Ovary (tissue), 9 donors: Measurements from ENCODE around the gene CUL9. TPM values are rescaled to one million over a fixed set of nuclear protein-coding genes. Genes with fewer than 3 reads are reported as not detected.

ENCODE experiments used
- DNase-seq, 5 donors: peaks; one replicate each; pipeline ENCODE4 v3.0.0-alpha.2; 2019 to 2020
- H3K27ac ChIP-seq, 2 donors: fragments of 200-600 bp; one replicate each; pipeline versions ENCODE4 v1.5.1 to v1.8.0; 2019 to 2022
- H3K27me3 ChIP-seq: fragments of 200-600 bp; one replicate; pipeline ENCODE4 v1.8.0; 2022
- H3K36me3 ChIP-seq: fragments of 200-600 bp; sonication (generic); one replicate; pipeline ENCODE4 v1.5.1; 2019
- H3K4me1 ChIP-seq: one replicate; pipeline ENCODE4 v1.8.1; 2013; ENCODE audit warnings: mild to moderate bottlenecking, moderate library complexity; ENCODE audit not compliant: insufficient read depth
- H3K4me3 ChIP-seq: fragments of 200-600 bp; sonication (generic); one replicate; pipeline ENCODE4 v1.5.1; 2017
- H3K9me3 ChIP-seq, 2 donors: fragments of 200-600 bp in 1 of 2; sonication (generic) in 1 of 2; one replicate each; pipeline versions ENCODE4 v1.5.1 to v1.8.1; 2013 to 2019; ENCODE audit warnings: mild to moderate bottlenecking in 1 of 2, moderate library complexity in 1 of 2
- EP300 ChIP-seq: sonication (generic); formaldehyde crosslinking; IDR thresholded peaks from one replicate; pipeline ENCODE4 v1.6.1; 2017; ENCODE audit warnings: antibody characterized with exemption
- POLR2A ChIP-seq: fragments of 450-650 bp; IDR thresholded peaks from one replicate; pipeline ENCODE4 v1.6.1; 2017; ENCODE audit warnings: antibody characterized with exemption, mild to moderate bottlenecking, moderate library complexity
- WGBS, 3 donors: extraction: QIAGEN DNeasy Blood & Tissue Kit in 1 of 3; methylation state at CpG; one replicate each; pipeline versions ENCODE4 v1.1.5 to v1.1.7; 2013 to 2017; 5-methylcytosine and 5-hydroxymethylcytosine counted together
- intact Hi-C, 4 donors: fragments of 100-400 bp; cut with DNase I; formaldehyde crosslinking; loops; one replicate each; pipeline versions ENCODE4 v1.11.0 to v1.15.1; 2022 to 2023
- polyA plus RNA-seq, 2 donors: library from polyadenylated mRNA; stranded (reverse); fragments of 200-250 nt in 1 of 2; fragments of 350-450 nt in 1 of 2; fragmentation: Illumina TruSeq in 1 of 2; extraction: RNeasy Lipid Tissue Mini Kit (QIAGEN cat#74804) in 1 of 2; gene quantifications; one replicate each; pipeline ENCODE4 v1.2.3, GENCODE V29; 2013 to 2014
- total RNA-seq, 7 donors: library from RNA; depleted of rRNA in 2 of 7; stranded (reverse); fragments of >200 nt in 2 of 7; fragmentation: NEBNext Ultra II Directional in 3 of 7; extraction: Animal tissue kit (Norgen Biotek cat#: 25700) in 3 of 7; gene quantifications; one replicate each; pipeline versions ENCODE4 v1.1.0 to v1.2.4, GENCODE V29; 2016 to 2023
- TF ChIP-seq, protein P1 (sequence below), 3 donors: fragments of 450-650 bp in 2 of 3; fragments of 200-600 bp in 1 of 3; IDR thresholded peaks; one replicate each; pipeline versions ENCODE4 v1.5.1 to v1.8.0; 2016 to 2022; ENCODE audit warnings: antibody characterized with exemption in 3 of 3, mild to moderate bottlenecking in 1 of 3
- donor health status: DM: no; HTN: no; CAD: no; lungs with moderate emphysema.
- donor health status: DM: no; HTN: no; CAD: no.
- donor health status: Bipolar disorder and iron deficiency.
- donor health status: DM: yes; HTN: yes; CAD: no.
- donor health status: DM: no; HTN: no; CAD: no.
- donor health status: DM: yes; HTN: yes; CAD: no.

The CUL9 gene
- total and polyA plus RNA-seq, 9 donors: 15.9 to 44.5 (median 30.0) TPM

DNA sequence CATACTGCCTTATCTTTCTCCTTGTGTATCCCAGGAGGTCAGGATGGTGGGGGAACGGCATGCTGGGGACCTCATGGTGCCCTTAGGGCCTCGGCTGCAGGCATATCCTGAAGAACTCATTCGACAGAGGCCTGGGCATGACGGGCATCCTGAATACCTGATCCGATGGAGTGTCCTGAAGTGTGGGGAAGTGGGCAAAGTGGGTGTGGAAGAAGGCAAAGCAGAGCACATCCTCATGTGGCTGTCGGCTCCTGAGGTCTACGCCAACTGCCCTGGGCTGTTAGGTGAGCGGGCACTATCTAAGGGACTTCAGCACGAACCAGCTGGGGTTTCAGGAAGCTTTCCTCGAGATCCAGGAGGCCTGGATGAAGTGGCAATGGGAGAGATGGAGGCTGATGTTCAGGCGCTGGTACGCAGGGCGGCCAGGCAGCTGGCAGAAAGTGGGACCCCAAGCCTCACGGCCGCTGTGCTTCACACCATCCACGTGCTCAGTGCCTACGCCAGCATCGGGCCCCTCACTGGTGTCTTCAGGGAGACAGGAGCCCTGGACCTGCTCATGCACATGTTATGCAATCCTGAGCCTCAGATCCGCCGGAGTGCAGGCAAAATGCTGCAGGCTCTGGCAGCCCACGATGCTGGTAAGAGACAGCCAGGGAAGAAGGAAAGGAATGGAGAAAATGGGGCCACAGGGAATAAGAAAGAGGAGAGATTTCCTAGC lies 2.4 kb downstream of the CUL9 start:
- Histone ChIP-seq H3K4me1 (peaks cover 2% of the 10 kb centered on the region), H3K4me3 (no peak overlapping the region), H3K9me3 (no peaks in the 10 kb centered on the region), H3K27me3 (no peaks in the 10 kb centered on the region), H3K27ac (no peak overlapping the region), H3K36me3 (no peaks in the 10 kb centered on the region)
- WGBS, 3 donors: 85 to 91% (median 87%) methylated on average over 21 of the region's 21 CpGs
- TF ChIP-seq POLR2A: no peak
- TF ChIP-seq, protein P1, sequence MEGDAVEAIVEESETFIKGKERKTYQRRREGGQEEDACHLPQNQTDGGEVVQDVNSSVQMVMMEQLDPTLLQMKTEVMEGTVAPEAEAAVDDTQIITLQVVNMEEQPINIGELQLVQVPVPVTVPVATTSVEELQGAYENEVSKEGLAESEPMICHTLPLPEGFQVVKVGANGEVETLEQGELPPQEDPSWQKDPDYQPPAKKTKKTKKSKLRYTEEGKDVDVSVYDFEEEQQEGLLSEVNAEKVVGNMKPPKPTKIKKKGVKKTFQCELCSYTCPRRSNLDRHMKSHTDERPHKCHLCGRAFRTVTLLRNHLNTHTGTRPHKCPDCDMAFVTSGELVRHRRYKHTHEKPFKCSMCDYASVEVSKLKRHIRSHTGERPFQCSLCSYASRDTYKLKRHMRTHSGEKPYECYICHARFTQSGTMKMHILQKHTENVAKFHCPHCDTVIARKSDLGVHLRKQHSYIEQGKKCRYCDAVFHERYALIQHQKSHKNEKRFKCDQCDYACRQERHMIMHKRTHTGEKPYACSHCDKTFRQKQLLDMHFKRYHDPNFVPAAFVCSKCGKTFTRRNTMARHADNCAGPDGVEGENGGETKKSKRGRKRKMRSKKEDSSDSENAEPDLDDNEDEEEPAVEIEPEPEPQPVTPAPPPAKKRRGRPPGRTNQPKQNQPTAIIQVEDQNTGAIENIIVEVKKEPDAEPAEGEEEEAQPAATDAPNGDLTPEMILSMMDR (IDR thresholded peaks at IDR 0.05): no peak
- TF ChIP-seq EP300: no peak
- DNase-seq: no peak
- intact Hi-C loops: no loop called here

DNA sequence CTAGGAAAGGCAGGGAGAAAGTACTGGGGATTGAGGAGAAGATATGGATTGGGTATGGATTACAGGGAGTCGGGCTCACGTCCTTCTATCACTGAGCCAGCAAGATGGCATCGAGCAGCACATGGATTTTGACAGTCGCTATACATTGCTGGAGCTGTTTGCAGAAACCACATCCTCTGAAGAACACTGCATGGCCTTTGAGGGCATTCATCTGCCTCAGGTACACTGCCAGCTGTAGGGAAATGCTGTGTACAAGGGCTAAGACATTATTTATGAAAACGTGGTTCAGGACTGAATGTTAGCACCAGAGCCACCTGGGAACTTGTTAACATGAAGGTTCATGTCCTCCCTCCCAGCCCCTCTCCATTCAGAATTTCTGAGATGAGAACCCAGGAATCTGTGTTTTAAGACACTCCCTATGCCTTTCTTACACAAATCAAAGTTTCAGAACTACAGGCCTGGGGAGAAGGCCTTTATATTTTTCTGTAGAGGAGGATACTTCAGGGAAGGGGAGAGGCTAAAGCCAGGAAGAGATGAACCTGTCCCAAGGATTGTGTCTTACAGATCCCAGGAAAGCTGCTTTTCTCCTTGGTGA lies 3.5 kb downstream of the CUL9 start:
- DNase-seq: no peak
- Histone ChIP-seq H3K4me3 (no peak overlapping the region), H3K27ac (no peak overlapping the region), H3K9me3 (no peaks in the 10 kb centered on the region), H3K36me3 (no peaks in the 10 kb centered on the region), H3K4me1 (peaks cover 2% of the 10 kb centered on the region), H3K27me3 (no peaks in the 10 kb centered on the region)
- intact Hi-C loops: no loop called here
- WGBS, 3 donors: 76 to 79% (median 76%) methylated on average over 5 of the region's 5 CpGs
- TF ChIP-seq, protein P1 (IDR thresholded peaks at IDR 0.05): no peak
- TF ChIP-seq EP300 (no peak), POLR2A (no peak)

DNA sequence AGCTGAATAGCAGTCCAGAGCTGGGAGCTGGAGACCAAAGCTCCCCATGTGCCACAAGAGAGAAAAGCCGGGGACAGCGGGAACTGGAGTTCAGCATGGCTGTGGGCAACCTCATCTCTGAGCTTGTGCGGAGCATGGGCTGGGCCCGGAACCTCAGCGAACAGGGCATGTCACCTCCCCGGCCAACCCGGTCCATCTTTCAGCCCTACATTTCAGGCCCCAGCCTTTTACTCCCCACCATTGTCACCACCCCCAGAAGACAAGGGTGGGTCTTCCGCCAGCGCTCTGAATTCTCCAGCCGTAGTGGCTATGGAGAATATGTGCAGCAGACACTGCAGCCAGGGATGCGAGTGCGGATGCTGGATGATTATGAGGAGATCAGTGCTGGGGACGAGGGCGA lies 4.0 kb downstream of the CUL9 start:
- H3K9me3 ChIP-seq: no peaks in the 10 kb centered on the region
- H3K36me3 ChIP-seq: no peaks in the 10 kb centered on the region
- peak in 2 of 5 donors; percentile 21 to 34 for DNase-seq
- no peak for TF ChIP-seq EP300
- TF ChIP-seq, protein P1 (IDR thresholded peaks at IDR 0.05): no peak
- no peak for TF ChIP-seq POLR2A
- 94 to 96% (median 95%) methylated on average over 14 of the region's 14 CpGs for WGBS, 3 donors
- no peak overlapping the region for H3K4me3 ChIP-seq
- peaks cover 2% of the 10 kb centered on the region for H3K4me1 ChIP-seq
- intact Hi-C loops: no loop called here
- H3K27me3 ChIP-seq: no peaks in the 10 kb centered on the region
- H3K27ac ChIP-seq: no peak overlapping the region

DNA sequence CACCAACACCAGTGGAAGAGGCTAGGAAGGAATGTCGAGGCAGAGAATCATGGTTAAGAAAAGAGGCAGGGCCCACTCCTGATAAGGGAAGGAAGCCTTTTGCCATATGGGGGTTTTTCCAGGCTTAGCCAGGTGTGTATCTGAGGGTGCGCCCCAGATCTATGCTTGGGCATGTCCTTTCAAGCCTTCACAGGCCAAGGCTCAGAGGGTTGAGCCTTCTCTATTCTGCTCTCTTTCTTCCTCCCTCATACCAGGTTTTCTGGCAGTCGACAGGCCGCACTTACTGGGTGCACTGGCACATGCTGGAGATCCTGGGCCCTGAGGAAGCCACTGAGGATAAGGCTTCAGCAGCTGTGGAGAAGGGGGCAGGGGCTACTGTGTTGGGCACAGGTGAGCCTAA lies 4.7 kb downstream of the CUL9 start:
- Histone ChIP-seq H3K27ac (no peak overlapping the region), H3K36me3 (no peaks in the 10 kb centered on the region), H3K4me1 (peaks cover 2% of the 10 kb centered on the region), H3K9me3 (no peaks in the 10 kb centered on the region), H3K27me3 (no peaks in the 10 kb centered on the region), H3K4me3 (no peak overlapping the region)
- no peak for DNase-seq
- intact Hi-C loops: no loop called here
- TF ChIP-seq POLR2A (no peak), EP300 (no peak)
- TF ChIP-seq, protein P1 (IDR thresholded peaks at IDR 0.05): no peak
- WGBS, 3 donors: 90 to 94% (median 92%) methylated on average over 4 of the region's 4 CpGs
